Right renal pelvis (tissue), 4 donors: Measurements from ENCODE around the gene CBX2. TPM values are rescaled to one million over a fixed set of nuclear protein-coding genes. Genes with fewer than 3 reads are reported as not detected.

Source experiments
- DNase-seq, 4 donors: peaks; one replicate each; pipeline ENCODE4 v3.0.0-alpha.2; 2013; ENCODE audit warnings: low read depth in 4 of 4, low spot score in 3 of 4, missing footprints in 1 of 4
- polyA plus RNA-seq, 4 donors: library from polyadenylated mRNA; unstranded; fragments of 120-200 nt; gene quantifications; one replicate each; pipeline ENCODE4 v1.2.1, GENCODE V29; 2013; ENCODE audit not compliant: insufficient read length in 4 of 4

CBX2 gene
- polyA plus RNA-seq, 4 donors: 20.8 to 28.1 (median 24.5) TPM

DNA sequence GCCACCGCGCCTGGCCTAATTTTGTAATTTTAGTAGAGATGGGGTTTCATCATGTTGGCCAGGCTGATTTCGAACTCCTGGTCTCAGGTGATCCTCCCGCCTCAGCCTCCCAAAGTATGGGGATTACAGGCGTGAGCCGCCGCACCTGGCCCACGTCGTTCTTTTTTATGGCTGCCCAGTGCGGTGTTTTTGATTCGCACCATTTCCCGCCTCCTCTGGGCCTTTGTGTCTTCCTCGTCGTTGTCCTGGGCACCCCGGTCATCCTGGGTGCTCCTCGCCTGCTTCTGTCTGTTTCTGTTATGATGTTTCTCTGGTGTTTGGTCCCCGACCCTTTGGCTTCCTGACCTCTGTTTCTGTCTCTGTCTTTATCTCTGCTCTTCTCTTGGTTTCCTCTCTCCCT lies 46.3 kb downstream of the CBX2 start:
- DNase-seq: no peak

DNA sequence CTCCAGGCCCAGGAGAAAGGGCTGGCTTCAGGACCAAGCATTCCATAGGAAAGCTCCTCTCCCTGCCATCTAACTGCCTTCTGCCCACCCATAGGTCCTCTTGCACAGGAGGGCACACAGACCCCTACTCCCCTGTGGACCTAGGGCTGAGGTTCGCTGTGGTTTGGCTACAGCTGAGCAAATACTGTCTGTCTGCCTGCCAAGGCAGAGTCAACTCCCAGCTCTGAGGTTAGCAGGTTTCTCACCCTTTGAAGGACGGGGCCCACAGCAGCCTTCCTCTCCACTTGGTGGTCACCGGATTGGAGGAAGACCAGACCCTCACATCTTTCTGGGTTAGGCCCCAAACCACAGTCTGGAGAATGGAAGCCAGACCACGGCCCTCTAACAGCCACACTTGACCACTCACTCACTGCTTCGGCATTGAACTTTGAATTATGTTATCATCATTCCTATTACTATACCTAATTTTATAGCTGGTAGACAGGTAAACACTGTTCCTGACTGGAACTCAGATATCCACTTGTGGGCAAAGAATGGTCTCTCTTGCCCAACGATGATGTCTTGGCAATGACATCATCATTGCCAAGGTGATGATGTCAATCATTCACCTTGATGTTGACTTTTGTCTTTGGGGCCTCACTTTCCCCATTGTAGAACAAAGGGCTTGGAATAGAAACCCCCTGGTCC lies 47.1 kb downstream of the CBX2 start:
- DNase-seq: no peak

DNA sequence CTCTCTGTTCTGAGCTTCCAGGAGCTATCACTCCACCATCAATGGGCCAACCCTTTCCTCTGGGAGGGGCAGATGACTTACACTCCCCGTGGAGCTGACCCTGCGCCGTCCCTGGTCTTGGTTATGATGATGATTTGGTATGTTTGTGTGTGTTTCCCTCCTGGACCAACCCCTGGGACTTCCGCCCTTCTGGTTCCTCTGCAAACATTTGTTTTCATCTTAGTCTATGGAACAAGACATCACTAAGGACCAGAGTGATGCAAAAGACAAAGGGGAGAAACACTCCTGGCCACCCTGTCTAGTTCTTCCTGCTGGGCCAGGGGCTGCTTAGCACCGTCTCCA lies 47.6 kb downstream of the CBX2 start:
- DNase-seq: no peak

DNA sequence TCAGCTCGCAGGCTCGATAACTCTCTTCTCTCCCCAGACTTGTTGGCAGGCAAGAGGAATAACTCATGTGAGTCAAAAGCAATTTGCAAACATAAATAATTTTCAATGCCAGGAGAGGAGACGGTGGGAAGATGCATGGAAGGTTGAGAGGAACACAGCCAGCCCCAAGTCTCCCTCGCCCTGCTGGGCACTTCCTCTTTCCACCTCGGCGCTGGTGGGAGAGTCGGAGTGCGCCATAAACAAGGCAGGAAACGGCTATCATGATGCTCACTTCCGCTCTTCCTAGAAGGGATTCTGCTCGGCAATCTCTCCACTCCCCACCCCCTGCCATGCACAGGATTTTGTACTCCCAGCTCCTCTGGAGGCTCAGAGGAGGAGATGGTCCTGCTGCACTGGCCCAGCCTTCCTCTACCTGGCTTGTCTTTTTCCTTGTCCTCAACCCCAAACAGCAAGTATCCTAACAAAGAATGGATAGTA lies 48.3 kb downstream of the CBX2 start:
- no peak for DNase-seq

DNA sequence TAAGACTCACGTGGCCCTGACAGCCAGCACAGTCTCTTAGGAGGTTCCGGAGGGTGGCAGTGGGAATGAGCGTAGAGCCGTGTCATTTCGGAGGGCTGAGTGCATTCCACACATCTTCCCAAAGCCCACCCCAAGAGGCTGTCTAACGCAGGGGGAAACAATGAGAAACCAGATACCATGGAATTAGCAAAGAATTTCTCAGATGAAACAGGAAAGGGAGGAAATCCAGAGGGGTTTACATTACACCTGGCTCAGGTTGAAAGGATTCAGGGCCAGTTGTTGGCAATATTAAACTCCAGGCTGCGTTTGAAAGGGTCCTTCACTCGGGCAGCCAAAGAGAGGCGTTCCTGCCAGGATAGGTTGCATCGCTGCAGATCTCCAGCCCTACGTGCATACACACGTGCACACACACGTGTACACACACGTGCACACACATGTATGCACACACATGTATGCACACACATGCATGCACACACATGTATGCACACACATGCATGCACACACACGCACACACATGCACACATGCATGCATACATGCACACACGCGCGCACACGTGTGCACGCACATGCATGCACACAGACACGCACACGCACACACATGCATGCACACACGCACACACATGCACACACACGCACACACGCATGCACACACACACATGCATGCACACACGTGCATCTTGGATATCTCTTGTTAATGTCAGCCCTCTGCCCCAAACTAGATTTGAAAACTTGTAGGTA lies 49.1 kb downstream of the CBX2 start:
- no peak for DNase-seq

DNA sequence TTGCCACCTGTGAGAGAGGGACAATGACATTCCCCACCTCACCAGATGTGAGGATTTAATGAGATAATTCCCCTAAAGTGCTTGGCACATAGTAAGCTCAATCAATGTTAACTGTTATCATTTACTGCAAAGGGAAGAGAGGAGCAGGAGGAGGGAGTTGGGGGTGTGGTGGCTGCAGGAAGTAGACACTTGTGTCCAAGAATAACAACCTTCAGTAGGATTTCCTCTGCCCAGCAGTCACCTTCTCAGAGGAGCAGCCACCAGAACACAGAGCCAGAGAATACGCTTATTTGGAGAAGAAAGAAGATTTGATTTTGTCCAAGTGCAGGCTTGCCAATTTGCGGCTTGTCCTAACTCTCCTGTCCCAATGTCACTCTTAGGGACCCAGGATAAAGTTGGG lies 51.1 kb downstream of the CBX2 start:
- no peak for DNase-seq

DNA sequence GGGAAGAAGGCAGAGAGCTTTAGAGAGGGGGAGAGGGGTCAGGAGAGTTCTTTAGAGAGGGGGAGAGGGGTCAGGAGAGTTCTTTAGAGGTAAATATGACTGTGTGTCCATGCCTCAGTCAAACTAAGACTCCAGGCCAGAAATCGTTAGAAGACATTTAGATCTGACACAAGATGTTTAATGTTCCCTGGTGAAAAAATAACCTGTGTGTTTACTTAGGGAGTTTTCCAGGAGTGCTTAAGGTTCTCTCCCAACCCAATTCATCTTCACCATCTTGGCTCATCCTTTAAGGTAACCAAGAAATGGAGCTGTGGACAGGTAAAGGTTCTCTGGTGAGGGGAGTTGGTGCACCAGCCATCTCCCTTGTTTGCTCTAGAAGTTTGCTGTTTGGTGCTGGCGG lies 51.5 kb downstream of the CBX2 start:
- no peak for DNase-seq

DNA sequence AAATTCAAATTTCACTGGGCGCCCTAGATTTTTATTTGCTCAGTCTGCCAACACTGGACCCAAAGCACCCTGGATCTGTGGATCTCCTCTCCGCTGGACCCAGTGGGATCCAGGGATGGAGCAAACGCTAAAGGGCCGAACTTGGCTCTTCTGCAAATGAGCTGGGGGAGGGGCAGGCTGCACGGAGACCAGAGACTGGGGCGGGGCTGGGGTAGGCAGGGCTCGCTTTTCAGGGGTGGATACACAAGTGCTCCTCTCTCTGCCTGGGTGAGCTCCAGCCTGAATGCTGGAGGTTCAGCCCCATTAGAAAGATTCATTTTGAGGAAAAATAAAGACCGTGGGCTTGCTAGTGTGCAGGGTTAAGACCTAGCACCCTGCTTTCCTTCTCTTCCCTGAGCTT lies 52.4 kb downstream of the CBX2 start:
- no peak for DNase-seq

DNA sequence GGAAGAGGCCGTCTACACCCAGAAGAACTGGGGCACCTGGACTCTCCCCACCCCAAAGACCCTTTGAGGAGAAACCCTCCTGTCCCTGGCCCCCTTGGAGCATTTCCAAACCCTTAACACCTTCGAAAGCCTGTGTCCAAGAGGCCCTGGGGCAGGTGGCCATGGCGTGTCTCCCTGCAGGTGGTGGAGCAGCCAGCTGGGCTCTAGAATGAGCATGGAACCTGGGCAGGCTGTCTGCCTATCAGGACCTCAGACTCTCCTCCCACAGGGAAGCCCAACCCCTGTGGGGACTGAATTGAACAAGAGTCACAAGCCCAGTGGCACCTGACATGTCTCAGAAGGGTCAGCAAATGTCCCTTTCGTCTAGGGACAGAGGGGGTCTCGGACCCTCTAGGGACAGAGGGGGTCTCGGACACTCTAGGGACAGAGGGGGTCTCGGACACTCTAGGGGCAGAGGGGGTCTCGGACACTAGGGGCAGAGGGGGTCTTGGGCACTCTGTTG lies 52.9 kb downstream of the CBX2 start:
- no peak for DNase-seq

DNA sequence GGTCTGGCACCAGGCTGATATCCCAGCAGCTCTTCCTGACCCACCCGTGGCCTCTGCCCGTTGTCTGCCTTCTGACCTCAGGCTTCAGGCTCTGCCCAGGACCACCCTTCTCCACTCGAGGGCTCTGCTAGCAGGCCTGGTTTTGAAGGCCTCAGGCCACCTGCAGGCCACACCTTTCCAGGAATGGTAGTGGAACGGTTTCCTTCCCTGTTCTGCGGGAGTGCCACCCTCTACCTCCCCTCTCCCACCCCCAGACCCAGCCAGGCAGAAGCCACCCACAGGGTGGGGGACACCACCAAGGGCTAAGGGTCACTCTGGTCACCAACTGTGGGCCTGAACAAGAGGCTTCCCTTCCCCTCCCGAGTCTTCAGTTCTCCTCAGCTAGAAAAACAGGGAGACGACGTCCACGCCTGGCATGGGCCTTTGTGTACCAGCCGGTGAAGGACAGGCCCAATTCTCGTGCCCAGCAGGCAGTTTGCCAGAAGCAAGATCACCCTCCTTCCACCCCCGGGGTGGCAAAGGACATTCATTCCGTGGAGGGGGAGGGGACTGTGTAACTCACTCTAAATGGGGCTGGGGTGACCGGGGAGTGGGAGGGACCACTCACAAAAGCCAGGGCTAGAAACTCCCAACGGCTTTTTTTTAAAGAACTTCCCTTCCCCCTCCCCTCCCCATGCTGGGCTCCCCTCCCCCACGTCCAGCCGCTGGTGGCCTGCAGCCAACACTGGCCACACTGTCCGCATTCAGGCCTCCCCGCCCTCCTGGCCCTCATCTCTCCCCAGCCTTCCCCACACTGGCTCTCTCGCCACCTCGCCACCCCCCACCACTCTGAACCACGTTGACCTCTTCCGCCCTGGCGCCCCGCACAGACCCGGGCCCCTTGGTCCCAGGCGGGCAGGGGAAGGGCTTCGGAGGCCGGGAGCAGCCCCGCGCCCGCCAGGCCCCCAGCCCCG lies 53.6 kb downstream of the CBX2 start:
- DNase-seq: no peak

DNA sequence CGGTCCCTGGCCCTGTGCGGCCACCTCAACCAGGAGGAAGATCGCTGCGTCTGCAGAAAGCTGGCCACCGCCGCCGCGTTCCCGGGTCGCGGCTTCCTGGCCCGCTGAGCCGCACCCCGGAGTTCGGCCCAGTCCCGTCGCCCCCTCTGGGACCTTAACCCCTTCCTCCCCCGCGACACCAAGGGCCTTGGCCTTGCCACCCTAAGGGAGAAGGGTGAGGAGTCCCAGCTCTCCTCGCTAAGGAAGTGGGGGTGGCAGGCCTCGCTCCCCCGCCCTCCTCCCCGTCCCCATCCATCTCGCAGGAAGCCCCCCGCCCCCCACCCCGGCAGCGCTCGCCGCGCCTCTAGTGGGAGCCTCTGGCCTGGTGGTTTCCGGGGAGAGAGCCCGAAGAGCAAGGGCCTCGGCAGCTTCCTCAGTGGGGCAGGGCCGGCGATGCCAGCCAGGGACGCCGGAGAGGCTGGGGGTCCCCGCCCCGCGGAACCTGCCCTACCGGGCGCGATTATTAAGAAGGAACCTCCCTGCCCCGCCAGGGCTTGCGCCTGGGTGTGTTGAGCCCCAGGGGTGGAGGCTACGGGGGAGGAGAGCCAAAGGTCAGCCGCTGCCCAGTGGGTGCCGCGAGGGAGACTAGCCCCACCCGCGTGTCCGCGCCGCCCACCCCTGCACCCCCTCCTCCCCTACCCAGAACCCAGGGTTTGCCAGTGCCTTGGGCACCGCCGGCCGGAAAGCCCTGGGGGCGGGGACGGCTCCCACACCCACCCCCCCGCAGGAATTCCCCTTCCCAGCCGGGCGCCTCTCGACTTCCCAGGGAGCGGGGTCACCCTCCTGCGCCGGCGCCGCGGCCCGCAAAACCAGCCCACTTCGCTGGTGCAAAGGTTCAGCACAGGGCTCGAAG lies 54.5 kb downstream of the CBX2 start:
- DNase-seq: no peak

DNA sequence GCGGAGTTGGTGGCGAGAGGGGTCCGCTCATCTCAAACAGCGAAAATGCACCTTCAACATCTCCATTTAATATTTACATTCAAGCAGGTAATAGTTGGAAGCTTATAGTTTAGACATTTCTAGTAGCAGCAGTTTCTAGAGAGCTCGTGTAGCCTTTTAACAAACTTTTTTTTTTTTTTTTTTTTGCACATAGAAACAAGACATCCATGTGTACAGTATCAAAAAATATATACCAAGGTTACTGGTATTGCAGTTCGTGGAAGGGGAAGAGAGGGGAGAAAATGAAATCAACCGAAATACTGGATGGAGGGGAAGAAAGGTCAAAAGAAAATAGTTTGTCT lies 55.1 kb downstream of the CBX2 start:
- no peak for DNase-seq

DNA sequence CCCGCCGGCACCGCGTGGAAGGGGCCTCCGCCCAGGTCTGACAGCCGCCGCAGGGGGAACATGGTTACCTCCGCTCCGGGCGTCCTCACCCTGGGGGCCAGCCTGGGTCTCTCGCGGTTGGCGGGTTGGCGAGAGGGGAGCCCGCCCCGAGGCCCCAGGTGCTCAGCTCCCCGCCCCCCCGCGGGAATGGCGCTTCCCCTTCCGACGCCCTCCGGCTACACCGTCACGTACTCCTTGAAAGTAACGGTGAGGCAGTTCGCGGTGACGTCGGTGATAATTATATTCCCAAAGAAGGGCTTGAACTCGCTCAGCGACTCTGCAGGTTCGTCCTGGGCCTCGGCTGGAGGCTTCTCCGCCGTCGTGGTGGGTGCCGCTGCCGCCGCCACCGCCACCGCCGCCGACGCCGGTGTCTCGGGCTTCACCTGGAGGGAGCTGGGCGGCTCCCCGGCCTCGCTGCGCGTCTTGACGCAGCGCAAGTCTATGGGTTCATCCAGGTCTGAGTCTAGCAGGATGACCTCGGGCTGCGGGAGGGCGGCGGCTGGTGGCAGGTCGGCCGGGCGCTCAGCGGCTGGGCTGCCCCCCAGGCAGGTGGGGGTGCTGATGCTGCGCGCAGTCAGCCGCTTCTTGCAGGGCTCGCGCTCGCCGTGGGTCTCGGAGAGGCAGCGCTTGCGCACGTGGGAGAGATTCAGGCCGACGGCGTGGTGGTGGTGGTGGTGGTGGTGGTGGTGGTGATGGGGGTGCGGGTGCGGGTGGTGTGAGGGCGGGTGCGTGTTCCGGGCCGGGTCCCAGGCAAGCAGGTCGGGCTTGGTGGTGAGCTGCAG lies 56.0 kb downstream of the CBX2 start:
- DNase-seq: no peak

DNA sequence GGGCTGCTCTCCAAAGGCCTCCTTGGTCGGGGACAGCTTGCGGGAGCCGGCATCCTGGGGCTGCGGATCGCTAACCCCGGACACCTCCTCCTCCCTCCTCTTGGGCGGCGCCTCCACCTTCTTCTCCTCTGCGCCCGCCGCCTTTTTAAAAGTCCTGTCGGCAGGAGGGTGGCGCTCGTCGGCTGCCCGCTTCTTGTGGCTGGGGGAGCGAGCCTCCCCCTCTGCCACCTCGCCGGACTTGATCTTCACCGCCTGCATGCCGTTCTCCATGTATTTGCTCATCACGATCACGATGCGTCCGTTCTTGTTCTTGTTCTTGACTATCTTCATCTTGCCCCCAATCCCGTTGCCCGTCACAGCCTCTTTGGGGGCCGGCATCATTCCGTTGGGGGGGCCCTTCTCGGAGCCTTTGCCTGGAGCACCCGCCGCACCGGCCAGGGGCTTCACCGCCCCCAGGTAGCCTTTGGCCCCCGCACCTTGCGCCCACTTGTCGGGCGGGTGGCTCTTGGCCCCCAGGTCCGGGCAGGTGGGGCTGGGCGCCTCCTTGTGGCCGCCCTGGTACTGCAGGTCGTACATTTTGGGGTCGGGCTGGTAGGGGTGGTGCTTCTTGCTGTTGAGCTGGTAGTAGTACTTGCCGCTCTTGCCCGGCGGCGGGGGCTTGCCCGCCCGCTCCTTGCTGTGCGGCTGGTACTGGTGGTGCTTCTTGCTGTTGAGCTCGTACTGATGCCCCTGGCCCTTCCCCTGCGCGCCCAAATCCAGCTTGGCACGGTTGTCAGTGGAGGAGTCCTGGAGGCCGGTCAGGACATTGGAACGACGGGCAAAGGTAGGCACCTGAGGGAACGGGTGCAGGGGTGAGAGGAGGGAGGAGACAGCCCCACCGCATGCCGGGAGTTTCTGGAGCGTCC lies 56.9 kb downstream of the CBX2 start:
- DNase-seq: no peak

DNA sequence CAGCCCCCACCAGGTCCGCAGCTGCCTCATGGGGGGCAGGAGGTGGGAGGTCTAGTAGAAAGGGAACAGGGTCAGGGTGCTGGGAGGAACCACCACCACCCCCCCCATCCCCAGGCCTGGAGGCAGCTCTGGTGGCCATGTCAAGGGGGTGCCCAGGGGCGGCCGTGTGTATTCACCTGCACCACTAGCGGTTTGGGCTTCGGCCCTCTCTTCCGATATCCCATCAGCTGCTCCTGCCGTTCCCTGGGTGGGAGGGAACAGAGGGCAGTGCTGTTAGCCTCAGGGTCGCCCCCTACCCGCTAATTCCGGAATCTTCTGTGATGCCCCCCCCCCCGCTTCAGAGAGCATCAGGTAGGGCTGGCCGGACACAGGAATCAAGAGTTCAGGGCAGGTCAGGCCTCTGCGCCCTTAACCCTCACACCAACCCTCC lies 57.5 kb downstream of the CBX2 start:
- DNase-seq: no peak

DNA sequence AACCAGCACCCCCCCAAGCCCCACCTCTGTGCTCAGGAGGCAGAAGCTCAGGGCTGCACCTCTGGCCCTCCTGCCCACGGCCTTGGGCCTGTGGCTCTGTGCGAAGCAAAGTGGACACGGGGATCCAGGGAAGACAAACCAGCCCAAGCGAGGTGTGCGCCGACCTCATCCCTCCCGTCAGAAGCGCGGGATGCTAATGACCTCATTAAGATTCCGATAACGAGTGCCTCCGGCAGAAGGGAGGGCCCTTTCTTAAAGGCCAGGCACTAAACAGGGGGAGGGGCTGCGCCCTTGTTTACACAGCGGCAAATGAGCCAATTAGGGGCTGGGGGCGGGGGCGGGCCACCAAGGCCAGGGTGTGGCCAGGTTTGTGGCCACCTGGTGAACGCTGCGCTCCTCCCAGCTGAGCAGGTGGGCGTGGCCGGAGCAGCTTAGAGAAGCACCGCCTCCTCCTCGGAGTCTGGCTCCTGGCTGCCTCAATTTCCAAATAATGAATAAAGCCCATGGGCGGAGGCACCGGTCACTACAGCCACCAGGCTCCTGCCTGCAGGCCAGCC lies 58.1 kb downstream of the CBX2 start:
- no peak for DNase-seq

DNA sequence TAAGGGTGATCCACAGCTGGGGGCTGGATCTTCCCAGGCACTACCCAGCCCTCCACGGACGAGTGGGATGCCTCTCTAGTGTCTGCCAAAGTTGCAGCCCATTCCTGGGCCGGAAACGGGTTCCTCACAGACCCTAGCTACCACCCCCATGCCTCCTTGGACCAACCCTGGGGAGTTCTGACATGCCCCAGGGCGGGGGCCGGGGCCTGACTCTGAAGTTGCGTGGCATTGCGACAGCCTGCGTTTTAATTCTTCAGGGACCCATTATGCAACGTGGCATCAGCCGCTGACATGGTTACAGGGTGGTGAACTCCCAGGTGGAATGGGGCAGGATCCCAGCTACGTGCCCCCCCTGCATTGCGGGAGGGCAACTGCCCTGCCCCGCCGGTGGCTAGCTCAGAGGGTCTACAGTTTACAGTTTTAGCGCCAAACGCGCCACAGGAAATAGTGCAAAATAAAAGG lies 58.6 kb downstream of the CBX2 start:
- DNase-seq: no peak
